ENCODE data around the gene B4GALNT3.

The B4GALNT3 gene

DNA sequence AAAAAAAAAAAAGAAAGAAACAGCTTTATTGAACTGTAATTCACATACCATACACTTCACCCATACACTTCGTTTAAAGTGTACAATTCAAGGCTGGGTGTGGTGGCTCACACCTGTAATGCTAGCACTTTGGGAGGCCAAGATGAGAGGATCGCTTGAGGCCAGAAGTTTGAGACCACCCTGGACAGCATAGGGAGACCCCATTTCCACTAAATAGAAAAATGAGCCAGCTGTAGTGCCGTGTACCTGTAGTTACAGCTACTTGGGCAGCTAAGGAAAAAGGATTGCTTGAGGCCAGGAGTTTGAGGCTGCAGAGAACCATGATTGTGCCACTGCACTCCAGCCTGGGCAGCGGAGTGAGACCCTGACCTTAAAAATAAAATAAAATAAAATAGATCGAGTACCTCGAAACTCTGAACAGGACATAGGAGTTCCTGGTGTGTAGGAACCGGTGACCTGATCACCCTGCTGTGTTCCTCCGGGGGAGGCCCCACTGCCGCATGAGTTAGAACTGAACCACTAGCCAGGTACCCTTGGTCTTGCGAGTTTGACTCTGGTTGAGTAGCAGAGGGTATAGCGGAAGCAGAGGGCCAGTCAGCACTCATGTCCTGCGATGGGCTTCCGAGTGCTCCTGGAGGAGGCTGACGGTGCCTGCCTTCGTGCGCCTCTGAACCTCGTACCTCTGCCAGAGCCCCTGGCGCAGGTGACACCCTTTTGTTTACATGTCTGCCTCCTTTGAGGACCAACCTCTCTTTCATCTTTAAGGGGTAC is 80.0 kb downstream of the B4GALNT3 start:
- TF ChIP-seq, protein P1, sequence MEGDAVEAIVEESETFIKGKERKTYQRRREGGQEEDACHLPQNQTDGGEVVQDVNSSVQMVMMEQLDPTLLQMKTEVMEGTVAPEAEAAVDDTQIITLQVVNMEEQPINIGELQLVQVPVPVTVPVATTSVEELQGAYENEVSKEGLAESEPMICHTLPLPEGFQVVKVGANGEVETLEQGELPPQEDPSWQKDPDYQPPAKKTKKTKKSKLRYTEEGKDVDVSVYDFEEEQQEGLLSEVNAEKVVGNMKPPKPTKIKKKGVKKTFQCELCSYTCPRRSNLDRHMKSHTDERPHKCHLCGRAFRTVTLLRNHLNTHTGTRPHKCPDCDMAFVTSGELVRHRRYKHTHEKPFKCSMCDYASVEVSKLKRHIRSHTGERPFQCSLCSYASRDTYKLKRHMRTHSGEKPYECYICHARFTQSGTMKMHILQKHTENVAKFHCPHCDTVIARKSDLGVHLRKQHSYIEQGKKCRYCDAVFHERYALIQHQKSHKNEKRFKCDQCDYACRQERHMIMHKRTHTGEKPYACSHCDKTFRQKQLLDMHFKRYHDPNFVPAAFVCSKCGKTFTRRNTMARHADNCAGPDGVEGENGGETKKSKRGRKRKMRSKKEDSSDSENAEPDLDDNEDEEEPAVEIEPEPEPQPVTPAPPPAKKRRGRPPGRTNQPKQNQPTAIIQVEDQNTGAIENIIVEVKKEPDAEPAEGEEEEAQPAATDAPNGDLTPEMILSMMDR (IDR thresholded peaks at IDR 0.05; ENCODE audit: low read depth, low read length): no peak
- DNase-seq (ENCODE audit: extremely low read depth, low read depth): no peak

DNA sequence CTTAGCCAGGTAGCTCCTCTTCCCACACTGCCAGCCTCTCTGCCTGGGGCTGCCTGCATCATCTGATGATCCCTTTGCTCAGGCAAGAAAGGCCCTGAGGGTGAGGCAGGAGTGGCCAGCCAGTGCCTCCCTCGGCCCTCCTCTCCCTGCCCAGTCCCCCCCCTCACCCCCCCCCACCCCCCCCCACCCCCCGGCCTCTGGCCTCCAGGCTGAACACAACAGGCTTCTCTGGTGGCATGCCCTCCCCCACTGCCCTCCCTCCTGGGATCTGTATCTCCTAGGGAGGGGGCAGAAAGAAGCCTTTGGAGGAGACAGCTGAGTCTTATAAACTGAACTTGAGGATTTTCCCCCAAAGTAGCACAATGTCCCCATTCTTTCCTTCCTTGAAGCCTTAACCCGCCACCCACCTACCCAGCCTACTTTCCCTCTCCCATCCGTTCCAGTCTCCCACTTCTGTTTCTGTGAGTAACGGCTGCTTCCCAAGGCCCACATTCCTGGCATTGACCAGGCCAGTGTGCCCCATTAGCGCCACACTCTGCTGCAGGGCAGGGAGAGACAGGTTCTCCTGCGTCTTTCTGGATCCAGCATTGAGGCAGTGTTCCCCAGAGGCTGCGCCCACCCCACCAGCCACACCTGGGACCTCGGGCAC is 82.1 kb downstream of the B4GALNT3 start:
- DNase-seq (ENCODE audit: extremely low read depth, low read depth): no peak

DNA sequence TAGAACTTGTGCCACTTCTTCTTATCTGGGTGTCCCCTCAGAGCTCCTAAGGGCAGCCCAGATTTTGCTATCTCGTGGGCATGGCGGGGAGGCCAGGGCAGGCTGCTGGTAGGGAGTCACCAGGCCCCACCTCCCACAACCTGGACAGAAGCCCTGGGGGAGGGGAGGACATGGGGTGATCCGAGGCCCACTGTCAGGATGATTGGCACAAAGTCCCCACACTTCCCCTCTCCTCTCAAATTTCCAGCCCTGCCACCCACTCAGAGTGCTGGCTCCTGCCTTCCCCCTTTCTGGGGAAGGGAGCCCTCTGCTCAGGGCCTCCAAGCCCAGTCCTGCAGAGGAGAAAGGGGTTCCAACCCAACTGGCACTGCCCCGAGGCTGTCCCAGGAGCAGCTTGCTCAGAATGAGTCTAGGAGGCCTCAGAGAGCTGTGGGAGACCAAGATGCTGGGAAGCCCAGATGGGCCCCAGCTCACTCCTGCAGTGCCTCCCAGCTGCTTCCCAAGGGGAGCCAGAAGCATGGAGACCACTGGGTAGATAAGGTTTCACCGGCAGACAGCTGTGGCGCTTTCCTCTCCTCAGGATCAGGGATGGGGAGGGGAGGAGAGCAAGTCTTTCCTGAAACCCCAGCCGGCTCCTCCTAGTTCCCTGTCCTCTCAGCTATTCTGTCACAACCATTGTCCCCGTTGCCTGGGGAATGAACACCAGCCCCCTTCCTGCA is 82.8 kb downstream of the B4GALNT3 start:
- no peak for DNase-seq (ENCODE audit: extremely low read depth, low read depth)
- TF ChIP-seq, protein P1 (IDR thresholded peaks at IDR 0.05; ENCODE audit: low read depth, low read length): no peak

More for the DNA sequence above, 82.1 kb downstream of the B4GALNT3 start:
- TF ChIP-seq, protein P1 (IDR thresholded peaks at IDR 0.05; ENCODE audit: low read depth, low read length): no peak

DNA sequence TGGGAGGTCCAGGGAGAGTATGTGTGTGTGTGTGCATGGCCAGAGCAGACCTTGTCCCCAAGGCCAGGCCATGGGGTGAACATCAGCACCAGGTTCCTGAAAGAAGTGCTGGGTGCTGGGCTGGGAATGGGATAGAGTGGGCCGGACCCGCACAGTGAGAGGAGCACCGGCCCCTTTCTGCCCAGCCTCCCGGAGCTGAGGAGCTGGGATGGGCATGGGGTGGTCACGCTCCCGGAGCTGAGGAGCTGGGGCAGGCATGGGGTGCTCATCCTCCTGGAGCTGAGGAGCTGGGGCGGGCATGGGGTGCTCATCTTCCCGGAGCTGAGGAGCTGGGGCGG is 83.3 kb downstream of the B4GALNT3 start:
- no peak for DNase-seq (ENCODE audit: extremely low read depth, low read depth)
- TF ChIP-seq, protein P1 (IDR thresholded peaks at IDR 0.05; ENCODE audit: low read depth, low read length): no peak

DNA sequence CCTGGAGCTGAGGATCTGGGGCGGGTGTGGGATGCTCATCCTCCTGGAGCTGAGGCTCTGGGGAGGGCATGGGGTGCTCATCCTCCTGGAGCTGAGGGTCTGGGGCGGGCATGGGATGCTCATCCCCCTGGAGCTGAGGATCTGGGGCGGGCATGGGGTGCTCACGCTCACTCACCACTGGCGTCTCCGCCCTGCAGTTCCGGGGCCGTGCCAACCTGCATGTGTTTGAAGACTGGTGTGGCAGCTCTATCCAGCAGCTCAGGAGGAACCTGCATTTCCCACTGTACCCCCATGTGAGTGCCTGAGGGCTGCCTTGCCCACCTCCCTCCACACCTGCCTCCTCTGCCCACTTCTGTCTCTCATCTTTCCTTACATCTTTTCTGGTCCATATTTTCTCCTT is 84.4 kb downstream of the B4GALNT3 start:
- TF ChIP-seq, protein P1 (IDR thresholded peaks at IDR 0.05; ENCODE audit: low read depth, low read length): no peak
- no peak for DNase-seq (ENCODE audit: extremely low read depth, low read depth)

DNA sequence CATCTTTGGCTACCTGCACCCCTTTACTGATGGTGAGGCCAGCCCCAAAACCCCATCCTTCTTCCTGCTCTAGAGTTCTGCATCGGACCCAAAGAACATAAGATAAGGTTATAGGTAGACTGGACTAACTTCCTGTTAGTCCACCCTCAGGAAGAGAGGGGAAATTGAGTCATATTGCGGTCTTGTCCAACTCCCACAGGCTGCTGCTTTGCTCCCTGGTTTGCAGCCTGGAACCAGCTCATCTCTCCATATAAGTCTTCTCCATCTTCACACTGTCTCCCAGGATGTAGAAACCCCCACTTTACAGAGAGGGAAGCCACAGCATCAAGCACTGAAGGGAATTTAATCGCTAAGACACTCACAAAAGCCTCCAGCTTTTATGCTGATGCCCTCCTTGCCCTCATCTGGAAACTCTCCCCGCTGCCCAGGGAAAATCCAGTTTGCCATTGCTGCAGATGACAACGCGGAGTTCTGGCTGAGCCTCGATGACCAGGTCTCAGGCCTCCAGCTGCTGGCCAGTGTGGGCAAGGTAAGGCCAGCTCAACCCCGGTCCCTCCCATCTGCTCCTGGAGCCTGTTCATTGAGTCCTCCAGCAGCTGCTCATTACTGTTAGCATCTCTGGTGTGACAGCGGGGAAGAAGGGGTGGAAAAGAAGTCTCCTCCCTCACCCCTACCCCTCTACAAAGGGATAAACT is 85.3 kb downstream of the B4GALNT3 start:
- DNase-seq (ENCODE audit: extremely low read depth, low read depth): no peak

More for the DNA sequence above, 85.3 kb downstream of the B4GALNT3 start:
- TF ChIP-seq, protein P1 (IDR thresholded peaks at IDR 0.05; ENCODE audit: low read depth, low read length): no peak

Measured in AG09319 (cell line).